GM12891 (cell line): Measurements from ENCODE around the gene CTSH.
"Not testable (repeated sequence)": the region's sequence is repeated elsewhere in the genome, so short reads cannot be mapped to it uniquely, and the experiment has no call there.

Experiments
- DNase-seq: peaks from one replicate; pipeline ENCODE4 v3.0.0; 2011; ENCODE audit warnings: low spot score; ENCODE audit not compliant: insufficient read length
- FAIRE-seq: peaks from 2 replicates; lab custom pipeline; 2011; peaks lifted over from hg19 to GRCh38; lab: Jason Lieb, UNC
- PAX5 ChIP-seq: IDR thresholded peaks from 2 replicates; pipeline ENCODE4 v1.6.1; 2011; ENCODE audit warnings: low read length, moderate library complexity, mild to moderate bottlenecking; ENCODE audit not compliant: insufficient read depth, severe bottlenecking
- POLR2A ChIP-seq: IDR thresholded peaks from 2 replicates; pipeline ENCODE4 v1.6.1; 2011; ENCODE audit warnings: low read depth, low read length, control low read depth
- POLR2AphosphoS5 ChIP-seq: IDR thresholded peaks from 2 replicates; pipeline ENCODE4 v1.6.1; 2011; ENCODE audit warnings: low read depth, low read length, control low read depth
- POU2F2 ChIP-seq: IDR thresholded peaks from 2 replicates; pipeline ENCODE4 v1.6.1; 2011; ENCODE audit warnings: low read depth, mild to moderate bottlenecking, control low read depth, low read length, moderate library complexity
- SPI1 ChIP-seq: IDR thresholded peaks from 2 replicates; pipeline ENCODE4 v1.6.1; 2011; ENCODE audit warnings: low read depth, low read length, control low read depth
- TAF1 ChIP-seq: IDR thresholded peaks from 2 replicates; pipeline ENCODE4 v1.6.1; 2011; ENCODE audit warnings: low read depth, low read length, control low read depth

The CTSH gene

GRCh38 chr15:78873793-78874765, 70.8 kb downstream of the CTSH start:
- TF ChIP-seq TAF1 (no peak), POLR2AphosphoS5 (no peak), SPI1 (no peak), POLR2A (no peak), PAX5 (no peak), POU2F2 (no peak)
- peak; percentile 41 for FAIRE-seq
- DNase-seq = no peak

GRCh38 chr15:78872972-78873792, 71.7 kb downstream of the CTSH start:
- FAIRE-seq (no peak), DNase-seq (peak; percentile 51)
- TF ChIP-seq PAX5 (no peak), SPI1 (peak; percentile 17; the same call in 1 of the 2 replicates), POLR2A (peak; percentile 67), POU2F2 (0 out of 2 replicates have a peak, but pooled peaks have one; percentile 68), POLR2AphosphoS5 (peak; percentile 36), TAF1 (peak; percentile 79)

DNA sequence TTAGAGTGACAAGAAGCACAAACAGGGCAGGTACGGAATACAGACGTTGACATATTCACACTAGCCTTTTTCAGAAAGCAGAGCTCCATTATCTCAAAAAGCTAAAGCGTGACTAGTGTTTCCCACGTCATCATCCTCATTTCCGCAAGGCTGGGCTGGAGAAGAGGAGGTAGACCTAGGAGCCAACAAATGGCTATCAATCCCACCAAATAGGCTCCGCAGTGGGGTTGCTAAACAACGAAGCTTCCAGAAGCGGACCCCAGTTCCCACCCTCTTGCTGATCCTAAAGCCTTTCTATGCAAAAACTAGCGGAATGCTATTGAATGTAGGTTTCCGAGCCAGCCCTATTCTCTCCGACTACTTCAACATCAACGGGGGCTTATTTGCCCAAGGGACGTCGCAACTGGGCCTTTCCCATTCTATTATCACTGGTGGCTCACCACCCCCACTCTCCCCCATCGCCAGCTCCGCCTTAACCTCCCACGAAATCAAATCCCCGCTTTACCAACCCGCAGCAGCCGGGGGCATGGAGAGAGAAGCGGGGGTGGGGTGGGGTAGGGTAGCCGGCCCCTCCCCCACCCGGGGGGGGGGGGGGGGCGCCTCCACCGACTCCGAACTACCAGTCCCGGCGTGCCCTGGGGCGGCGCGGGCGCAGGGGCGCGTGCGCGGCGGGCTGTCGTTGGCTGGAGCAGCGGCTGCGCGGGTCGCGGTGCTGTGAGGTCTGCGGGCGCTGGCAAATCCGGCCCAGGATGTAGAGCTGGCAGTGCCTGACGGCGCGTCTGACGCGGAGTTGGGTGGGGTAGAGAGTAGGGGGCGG, 72.5 kb downstream of the CTSH start, which contains the start of gene MORF4L1:
MORF4L1 (plus strand) TSS at position 736 of the 817 bp plus-strand sequence. CDS start 128 bp downstream, outside the sequence.
- DNase-seq (peak; percentile 90), FAIRE-seq (peak; percentile 96)
- TF ChIP-seq PAX5 (peak; percentile 44), POLR2AphosphoS5 (no peak), TAF1 (peak; percentile 30; the same call in 1 of the 2 replicates), POU2F2 (no peak), SPI1 (no peak), POLR2A (no peak)

GRCh38 chr15:78871483-78872127, 73.2 kb downstream of the CTSH start:
- not testable (repeated sequence) for DNase-seq, FAIRE-seq
